Inferior parietal cortex (tissue), 1 donor: ENCODE results near the gene TXNDC16.
"Not testable (repeated sequence)": the region's sequence is repeated elsewhere in the genome, so short reads cannot be mapped to it uniquely, and the experiment has no call there.

Experiments used
- DNase-seq: peaks from one replicate; pipeline ENCODE4 v3.0.0-alpha.2; 2016; ENCODE audit errors: extremely low spot score

The TXNDC16 gene

DNA sequence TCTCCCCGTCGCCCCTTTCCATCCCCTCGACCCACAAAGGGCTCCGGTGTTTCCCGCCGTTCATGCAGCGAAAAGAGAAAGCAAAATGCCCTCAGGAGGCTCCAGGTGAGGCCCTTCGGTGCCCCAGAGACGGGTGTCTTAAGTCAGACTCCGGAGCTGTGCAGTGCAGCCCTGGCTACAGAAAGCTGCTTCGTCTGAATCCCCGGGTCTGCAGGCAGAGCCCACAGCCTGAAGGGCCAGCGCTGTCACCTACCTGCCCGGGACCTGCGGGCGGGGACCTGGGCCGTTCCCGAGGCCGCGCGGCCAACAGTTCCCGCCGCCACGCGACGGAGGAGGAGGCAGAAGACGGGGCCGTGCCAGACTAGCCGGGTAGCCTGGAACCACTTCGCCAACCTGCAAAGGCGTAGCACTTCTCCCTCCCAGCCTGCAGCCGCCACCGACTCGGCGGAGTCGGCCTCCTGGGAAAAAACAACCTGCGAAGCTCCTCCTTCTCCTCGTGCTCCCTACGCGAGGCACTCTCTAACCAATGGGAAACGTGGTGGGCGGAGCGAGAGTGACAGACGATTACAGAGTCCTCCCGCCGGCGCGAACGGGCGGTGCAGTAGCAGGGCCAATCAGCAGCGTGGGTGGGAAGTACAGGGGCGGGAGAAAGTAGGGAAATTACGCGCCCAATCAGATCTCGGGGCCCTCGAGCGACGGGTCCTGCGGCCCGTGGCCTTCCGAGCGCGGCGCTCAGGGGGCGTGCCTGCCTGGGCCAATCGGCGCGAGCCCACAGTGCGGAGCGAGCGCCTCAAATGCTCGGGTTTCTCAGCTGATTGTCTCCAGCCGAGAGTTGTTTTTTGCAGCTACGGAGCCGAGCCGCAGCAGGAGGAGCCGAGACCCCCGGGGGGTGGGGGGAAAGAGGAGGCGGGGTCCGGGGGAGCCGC lies at the start of gene TXNDC16, which contains the start of gene GPR137C:
TSS of gene TXNDC16 (minus strand) at position 443 of the 926 bp plus-strand sequence. CDS start 8,948 bp downstream, outside the sequence.
TSS of gene GPR137C (plus strand) at position 774 of the 926 bp plus-strand sequence. CDS start 312 bp downstream, outside the sequence.
- peak; percentile 100 for DNase-seq

DNA sequence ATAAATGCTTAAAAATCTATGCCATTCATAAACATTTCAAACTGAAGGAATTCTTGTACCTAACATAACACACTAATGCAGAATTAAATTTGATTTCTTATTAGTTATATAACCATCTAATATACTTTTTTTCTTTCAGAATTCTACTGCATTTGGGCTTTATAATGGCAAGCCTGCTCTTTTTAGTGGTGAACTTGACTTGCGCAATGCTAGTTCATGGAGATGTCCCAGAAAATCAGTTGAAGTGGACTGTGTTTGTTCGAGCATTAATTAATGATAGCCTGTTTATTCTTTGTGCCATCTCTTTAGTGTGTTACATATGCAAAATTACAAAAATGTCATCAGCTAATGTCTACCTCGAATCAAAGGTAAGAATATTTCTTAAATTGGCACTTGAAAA lies 47.7 kb upstream of the TXNDC16 start:
- no peak for DNase-seq

DNA sequence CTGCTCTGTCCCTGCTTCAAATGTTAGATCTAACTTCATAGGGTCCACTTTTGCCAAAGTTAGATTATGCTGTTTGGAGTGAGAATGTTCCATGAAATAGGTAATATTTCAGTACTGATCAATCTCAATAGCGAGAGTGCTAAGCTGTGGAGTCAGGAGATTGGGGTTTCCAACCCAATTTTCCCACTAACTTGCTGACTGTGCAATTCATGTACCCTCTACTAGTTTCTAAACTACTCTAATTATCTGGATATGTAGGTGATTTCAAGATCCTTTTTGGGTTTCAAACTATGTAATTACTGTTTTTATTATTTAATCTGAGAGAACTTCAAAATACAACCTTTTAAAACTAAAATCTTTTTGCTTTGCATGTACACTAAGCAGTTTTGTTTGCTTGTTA lies 46.3 kb upstream of the TXNDC16 start:
- DNase-seq: no peak

GRCh38 chr14:52596861-52597260 lies 44.6 kb upstream of the TXNDC16 start:
- no peak for DNase-seq

DNA sequence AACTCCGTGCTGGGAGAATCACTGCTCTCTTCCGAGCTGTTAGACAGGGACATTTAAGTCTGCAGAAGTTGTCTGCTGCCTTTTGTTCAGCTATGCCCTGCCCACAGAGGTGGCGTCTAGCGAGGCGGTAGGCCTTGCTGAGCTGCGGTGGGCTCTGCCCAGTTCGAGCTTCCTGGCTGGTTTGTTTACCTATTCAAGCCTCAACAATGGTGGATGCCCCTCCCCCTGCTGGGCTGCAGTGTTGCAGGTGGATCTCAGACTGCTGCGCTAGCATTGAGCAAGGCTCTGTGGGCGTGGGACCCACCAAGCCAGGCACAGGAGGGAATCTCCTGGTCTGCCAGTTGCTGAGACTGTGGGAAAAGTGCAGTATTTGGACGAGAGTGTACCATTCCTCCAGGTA lies 44.0 kb upstream of the TXNDC16 start:
- no peak for DNase-seq

DNA sequence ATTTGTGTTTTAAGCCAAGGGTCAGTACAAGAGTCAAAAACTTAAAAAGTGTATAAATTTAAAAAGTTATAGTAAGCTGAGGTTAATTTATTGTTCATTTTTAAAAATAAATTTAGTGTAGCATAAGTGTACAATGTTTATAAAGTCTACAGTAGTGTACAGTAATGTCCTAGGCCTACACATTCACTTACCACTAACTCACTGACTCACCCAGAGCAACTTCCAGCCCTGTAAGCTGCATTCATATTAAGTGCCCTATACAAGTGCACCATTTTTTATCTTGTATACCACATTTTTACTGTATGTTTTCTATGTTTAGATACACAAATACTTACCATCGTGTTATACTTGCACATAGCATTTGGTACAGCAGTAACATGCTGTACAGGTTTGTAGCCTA lies 38.0 kb upstream of the TXNDC16 start:
- no peak for DNase-seq

DNA sequence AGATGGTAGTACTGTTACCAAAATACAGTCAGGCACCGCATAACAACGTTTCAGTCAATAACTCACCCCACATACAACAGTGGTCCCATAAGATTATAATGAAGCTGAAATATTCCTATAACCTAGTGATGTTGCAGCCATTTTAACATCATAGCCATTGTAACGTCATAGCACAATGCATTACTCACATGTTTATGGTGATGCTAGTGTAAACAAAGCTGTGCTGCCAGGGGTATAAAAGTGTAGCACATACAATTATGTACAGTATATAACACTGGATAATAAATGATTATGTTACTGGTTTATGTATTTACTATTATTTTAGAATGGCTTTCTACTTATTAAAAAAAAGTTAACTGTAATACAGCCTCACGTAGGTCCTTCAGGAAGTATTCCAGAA lies 37.3 kb upstream of the TXNDC16 start:
- DNase-seq: no peak

- no peak for DNase-seq
These were observed 31.2 kb upstream of the TXNDC16 start for GRCh38 chr14:52583544-52583943.

DNA sequence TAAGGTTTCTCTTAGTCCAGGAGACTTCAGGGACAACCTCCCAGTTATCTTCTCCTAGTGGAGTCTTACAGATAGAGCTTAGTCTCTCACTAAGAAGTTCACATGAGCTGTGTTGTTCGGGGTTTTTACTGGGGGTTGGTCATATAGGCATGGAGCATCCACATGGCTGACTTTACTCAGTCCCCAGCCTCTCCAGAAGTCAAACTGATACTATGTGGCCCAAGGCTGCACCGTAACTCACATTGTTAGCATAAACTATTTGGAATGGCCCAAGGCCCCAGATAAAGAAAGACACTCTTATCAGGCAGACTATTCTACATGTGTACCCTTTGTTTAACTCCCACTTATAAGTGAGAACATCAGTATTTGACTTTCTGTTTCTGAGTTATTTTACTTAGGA lies 23.6 kb upstream of the TXNDC16 start:
- no peak for DNase-seq

- DNase-seq: not testable (repeated sequence)
These were observed 16.1 kb upstream of the TXNDC16 start for GRCh38 chr14:52568454-52568853.

GRCh38 chr14:52563120-52563519 lies 10.8 kb upstream of the TXNDC16 start:
- DNase-seq: no peak

- no peak for DNase-seq
These were observed 6.4 kb upstream of the TXNDC16 start for GRCh38 chr14:52558688-52559087.

GRCh38 chr14:52553671-52554575 lies 1.6 kb upstream of the TXNDC16 start:
- DNase-seq: peak; percentile 82

DNA sequence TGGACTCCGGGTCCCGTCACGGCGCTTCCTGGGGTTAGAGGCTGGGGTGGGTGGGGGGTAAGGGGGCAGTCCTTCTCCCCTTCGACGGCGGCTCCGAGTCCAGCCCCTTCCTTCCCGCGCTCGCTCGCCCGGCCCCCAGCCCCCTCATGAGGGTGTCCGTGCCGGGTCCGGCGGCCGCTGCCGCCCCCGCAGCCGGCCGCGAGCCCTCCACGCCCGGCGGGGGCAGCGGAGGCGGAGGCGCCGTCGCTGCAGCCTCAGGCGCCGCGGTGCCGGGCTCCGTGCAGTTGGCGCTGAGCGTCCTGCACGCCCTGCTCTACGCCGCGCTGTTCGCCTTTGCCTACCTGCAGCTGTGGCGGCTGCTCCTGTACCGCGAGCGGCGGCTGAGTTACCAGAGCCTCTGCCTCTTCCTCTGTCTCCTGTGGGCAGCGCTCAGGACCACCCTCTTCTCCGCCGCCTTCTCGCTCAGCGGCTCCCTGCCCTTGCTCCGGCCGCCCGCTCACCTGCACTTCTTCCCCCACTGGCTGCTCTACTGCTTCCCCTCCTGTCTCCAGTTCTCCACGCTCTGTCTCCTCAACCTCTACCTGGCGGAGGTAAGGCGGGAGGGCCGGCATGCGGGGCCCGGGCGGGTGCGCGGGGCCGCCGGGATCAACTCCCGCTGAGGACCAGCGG lies 831 bp upstream of the TXNDC16 start:
- no peak for DNase-seq

- DNase-seq: peak; percentile 66
These were observed 626 bp downstream of the TXNDC16 start for GRCh38 chr14:52551696-52552062.

DNA sequence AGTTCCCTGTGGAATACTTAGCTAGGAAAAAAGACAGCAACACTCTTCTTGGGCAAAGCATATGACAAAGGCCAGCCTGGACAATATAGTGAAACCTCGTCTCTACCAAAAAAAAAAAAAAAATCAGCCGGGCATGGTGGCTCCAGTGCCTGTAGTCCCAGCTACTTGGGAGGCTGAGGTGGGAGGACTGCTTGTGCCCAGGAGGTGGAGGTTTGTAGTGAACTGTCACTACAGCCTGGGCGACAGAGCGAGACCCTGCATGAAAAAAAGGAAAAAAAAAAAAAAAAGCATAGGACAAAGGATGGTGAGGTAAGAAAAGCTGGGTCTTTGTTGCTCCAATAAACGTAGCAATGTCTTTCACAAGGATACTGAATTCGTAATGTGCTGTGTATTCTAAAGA lies 1.1 kb downstream of the TXNDC16 start:
- no peak for DNase-seq

- DNase-seq: no peak
These were observed 1.6 kb downstream of the TXNDC16 start for GRCh38 chr14:52550661-52551060.

DNA sequence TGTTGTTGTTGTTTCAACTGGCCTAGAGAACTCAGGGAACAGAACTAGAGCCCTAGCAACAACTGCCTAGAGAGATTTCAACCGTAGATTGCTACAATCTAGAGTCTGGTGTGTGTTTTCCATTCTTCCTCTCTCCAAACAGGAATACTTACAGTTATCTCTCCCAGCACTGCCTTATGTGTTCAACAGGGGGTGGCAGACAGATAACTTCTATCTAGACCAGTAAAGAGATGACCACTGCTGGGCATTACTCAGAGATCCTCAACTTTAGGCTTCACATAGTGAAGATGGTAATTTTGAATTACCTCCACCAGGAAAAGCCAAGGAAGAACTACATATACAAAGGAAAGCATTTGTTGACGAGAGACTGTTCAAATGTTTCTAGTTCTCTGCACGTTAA lies 4.8 kb downstream of the TXNDC16 start:
- no peak for DNase-seq

- DNase-seq: no peak
These were observed 5.3 kb downstream of the TXNDC16 start for GRCh38 chr14:52547027-52547426.

DNA sequence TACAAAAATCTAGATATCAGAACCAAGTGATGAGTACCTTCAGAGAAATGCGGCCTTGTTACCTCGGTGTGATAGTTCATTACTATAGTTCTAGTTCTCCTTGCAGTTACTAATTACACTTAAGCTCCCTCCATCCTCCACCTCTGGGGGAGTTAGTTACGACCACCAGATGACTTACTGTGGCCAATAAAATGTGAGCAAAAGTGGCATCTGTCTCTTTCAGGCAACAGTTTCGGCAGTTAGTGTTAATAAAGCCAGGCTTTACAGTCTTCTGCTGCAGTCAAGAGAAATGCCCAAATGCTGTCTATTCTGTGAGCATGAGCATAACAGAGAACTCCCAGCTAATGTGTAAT lies 6.0 kb downstream of the TXNDC16 start:
- DNase-seq: no peak

DNA sequence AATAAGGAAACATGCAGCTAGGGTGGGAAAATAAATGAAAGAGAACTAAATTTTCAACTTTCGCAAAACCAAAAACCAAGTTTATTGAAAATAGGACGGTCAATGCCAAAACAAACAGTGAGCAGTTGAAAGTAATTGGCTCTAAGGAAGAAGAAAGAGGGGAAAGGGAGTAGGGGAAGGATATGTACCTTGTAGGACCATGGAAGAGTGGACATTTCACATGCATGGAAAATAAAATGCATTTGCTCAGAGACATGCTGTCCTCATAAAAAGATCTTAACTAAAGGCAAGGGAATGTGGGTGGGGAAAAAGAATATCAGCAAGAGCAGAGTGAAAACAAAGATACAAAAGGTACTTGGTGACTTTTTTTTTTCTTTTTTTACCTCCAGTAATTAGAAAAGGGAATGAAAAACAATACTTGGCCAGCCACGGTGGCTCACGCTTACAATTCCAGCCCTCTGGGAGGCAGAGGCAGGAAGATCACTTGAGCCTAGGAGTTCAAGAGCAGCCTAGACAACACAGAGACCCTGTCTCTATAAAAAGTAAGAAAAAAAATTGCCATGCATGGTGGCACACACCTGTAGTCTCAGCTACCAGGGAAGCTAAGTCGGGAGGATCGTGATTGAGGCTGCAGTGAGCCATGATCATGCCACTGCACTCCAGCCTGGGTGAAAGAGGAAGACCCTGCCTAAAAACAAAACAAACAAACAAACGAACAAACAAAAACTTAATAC lies 6.6 kb downstream of the TXNDC16 start:
- DNase-seq: no peak
